Lower leg skin (tissue), 3 donors: ENCODE results near the gene MIAT.

Experiments used
- POLR2A ChIP-seq, 2 donors: fragments of 450-650 bp; IDR thresholded peaks; one replicate each; pipeline ENCODE4 v1.6.1; 2016 to 2017; ENCODE audit warnings: antibody characterized with exemption in 2 of 2, mild to moderate bottlenecking in 1 of 2, moderate library complexity in 1 of 2
- TF ChIP-seq, protein P1 (sequence below), 3 donors: fragments of 450-650 bp; IDR thresholded peaks; one replicate each; pipeline ENCODE4 v1.5.1; 2016; ENCODE audit warnings: antibody characterized with exemption in 3 of 3, mild to moderate bottlenecking in 3 of 3, moderate library complexity in 2 of 3

DNA sequence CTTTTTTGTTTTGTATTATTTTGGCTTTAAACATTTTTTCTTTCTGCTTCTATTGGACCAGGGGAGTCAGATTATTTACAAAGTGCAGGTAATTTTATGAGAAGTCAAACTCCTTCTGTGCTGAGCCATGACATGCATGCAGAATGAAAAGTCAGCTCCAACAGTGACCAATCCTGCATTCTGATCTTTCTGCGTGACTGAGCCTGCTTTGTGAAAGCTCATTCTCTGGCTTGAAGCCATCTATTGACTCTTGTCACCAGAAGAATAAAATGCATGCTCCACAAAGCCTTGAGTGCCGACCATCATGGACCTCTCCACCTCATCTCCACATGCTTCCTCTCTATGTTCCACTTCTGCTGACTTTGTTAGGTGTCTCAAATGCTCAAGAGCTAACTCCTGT lies 50.2 kb downstream of the MIAT start:
- TF ChIP-seq POLR2A (IDR thresholded peaks at IDR 0.05) = no peak
- TF ChIP-seq, protein P1, sequence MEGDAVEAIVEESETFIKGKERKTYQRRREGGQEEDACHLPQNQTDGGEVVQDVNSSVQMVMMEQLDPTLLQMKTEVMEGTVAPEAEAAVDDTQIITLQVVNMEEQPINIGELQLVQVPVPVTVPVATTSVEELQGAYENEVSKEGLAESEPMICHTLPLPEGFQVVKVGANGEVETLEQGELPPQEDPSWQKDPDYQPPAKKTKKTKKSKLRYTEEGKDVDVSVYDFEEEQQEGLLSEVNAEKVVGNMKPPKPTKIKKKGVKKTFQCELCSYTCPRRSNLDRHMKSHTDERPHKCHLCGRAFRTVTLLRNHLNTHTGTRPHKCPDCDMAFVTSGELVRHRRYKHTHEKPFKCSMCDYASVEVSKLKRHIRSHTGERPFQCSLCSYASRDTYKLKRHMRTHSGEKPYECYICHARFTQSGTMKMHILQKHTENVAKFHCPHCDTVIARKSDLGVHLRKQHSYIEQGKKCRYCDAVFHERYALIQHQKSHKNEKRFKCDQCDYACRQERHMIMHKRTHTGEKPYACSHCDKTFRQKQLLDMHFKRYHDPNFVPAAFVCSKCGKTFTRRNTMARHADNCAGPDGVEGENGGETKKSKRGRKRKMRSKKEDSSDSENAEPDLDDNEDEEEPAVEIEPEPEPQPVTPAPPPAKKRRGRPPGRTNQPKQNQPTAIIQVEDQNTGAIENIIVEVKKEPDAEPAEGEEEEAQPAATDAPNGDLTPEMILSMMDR (IDR thresholded peaks at IDR 0.05) = no peak
